Measurements from ENCODE around the gene JOSD1.
A peak's percentile ranks its signal among the peaks of the same experiment; 100 is the strongest.

Gene JOSD1

DNA sequence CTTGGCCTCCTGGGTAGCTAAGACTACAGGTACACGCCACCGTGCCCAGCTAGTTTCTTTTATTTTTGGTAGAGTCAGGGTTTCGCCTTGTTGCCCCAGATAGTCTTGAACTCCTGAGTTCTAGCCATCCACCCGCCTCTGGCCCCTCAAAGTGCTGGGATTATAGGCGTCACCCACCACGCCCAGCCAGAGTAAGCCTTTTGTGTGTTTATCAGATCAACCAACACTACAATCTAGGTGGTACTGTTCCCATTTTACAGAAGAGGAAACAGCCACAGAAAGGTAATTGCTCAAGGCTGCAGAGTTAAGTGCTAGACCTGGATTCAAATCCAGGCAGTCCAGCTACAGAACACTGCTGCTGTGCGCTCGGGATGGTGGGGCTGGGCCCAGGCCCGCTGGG, 15.8 kb downstream of the JOSD1 start:
- DNase-seq (ENCODE audit: low spot score): no peak
- TF ChIP-seq, protein P1, sequence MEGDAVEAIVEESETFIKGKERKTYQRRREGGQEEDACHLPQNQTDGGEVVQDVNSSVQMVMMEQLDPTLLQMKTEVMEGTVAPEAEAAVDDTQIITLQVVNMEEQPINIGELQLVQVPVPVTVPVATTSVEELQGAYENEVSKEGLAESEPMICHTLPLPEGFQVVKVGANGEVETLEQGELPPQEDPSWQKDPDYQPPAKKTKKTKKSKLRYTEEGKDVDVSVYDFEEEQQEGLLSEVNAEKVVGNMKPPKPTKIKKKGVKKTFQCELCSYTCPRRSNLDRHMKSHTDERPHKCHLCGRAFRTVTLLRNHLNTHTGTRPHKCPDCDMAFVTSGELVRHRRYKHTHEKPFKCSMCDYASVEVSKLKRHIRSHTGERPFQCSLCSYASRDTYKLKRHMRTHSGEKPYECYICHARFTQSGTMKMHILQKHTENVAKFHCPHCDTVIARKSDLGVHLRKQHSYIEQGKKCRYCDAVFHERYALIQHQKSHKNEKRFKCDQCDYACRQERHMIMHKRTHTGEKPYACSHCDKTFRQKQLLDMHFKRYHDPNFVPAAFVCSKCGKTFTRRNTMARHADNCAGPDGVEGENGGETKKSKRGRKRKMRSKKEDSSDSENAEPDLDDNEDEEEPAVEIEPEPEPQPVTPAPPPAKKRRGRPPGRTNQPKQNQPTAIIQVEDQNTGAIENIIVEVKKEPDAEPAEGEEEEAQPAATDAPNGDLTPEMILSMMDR (IDR thresholded peaks at IDR 0.05; ENCODE audit: extremely low read depth, missing control alignments): no peak

DNA sequence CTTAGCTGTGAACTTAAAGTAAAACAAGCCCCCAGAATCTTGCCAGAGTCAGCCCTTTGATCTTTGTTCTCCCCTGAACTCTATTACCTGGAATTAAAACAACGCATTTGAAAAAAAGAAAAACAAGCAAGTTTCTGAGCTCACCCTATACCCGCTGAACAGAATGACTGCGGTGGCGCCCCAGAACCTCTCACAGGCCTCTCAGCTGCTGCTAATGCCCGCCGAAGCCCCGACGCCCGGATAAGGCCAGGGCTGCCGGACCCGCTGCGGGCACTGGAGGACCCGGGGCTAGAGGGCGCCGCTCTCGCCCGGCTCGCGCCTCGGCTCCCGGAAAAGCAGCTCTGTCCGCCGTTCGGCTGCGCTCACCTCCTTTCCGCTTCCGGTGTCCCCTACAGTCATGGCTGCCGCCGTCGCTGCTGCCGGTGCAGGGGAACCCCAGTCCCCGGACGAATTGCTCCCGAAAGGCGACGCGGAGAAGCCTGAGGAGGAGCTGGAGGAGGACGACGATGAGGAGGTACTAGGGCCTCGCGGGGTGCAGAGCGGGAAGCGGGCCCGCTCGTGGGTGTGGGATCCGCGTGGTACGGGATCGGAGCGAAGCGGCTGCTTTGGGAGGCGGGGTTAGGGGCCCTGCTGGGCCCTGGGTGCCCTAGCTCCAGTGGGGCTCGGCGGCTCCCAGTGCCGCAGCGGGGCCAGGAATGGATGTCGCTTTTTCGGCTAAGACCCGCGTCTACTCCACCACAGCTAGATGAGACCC, 19.0 kb downstream of the JOSD1 start, which contains the start of gene TOMM22:
TSS of gene TOMM22 (plus strand) at position 376 of the 754 bp plus-strand sequence. CDS start at position 398, 22 bp downstream.
- TF ChIP-seq, protein P1 (IDR thresholded peaks at IDR 0.05; ENCODE audit: extremely low read depth, missing control alignments): peak; percentile 94
- peak; percentile 95 for DNase-seq (ENCODE audit: low spot score)

DNA sequence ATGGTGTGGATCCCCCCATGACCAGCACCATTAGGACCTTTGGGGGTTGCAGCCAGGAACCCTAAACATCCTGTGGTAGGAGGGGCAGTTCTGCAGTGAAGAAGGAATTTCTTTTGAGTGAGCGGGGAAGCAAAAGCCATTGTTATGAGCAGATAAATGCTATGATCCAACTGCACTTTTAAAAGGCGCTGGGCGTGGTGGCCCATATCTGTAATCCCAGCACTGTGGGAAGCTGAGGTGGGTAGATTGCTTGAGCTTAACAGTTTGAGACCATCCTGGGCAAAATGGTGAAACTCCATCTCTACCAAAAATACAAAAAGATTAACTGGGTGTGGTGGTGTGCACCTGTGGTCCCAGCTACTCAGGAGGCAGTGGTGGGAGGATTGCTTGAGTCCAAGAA, 24.9 kb downstream of the JOSD1 start:
- no peak for DNase-seq (ENCODE audit: low spot score)
- TF ChIP-seq, protein P1 (IDR thresholded peaks at IDR 0.05; ENCODE audit: extremely low read depth, missing control alignments): no peak

DNA sequence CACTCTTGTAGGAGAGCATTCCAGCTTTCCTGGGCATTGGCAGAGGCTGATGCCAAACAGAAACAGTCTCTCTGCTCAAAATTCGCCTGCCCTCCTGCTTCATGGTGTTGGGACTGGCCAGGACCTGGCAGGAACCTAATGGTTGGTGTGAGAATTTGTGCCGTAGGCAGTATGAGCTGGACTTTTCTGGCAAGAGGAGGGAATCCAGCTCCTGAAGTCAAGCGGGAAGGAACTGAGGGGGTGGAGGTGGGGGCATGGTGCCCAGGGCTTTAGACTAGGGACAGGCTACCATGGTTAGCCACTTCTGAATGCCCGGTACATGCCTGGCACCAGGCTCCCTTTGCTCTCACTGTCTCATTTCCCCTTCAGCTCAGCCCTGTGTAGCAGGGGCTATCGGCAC, 25.9 kb downstream of the JOSD1 start:
- no peak for DNase-seq (ENCODE audit: low spot score)
- TF ChIP-seq, protein P1 (IDR thresholded peaks at IDR 0.05; ENCODE audit: extremely low read depth, missing control alignments): no peak

DNA sequence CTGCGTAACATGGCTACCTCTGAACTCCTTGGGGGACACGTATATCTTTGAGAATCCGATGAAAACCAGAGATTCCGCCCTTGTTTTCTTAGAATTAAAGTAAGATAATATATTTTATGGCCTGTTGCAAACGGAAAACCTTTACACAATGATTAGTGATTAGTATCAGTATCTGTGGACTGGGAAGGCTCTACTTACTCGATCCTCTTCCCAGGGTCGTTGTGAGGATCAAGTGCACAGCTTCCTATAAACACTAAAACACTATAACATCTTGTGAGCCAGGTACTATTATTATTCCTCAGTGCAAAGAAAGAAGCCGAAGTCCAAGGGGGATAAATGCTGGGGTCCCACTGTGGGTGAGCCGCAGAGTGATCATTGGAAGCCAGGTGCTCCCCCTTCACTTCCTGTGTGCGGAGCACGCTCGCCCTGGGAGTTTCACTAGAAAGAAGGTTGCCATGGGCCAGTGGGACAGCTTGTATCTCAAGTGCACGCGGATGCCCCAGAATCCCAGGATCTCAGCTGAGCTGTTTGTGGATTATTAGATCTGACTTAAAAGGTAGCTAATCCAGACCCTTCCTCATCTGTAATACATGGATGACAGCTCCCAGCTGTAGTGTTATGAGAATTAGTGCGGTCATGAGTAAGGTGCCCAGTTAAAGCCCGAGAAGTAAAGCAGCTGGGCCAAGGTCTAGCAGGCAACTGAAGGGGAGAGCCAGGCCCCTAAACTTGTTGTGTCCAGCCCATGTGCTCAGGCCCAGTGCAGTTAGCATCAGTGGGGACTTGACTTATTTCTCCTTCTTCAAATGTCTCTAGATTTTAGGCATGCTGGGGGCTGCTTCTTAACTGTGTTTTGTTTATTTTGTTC, 43.5 kb downstream of the JOSD1 start:
- DNase-seq (ENCODE audit: low spot score): peak; percentile 61

DNA sequence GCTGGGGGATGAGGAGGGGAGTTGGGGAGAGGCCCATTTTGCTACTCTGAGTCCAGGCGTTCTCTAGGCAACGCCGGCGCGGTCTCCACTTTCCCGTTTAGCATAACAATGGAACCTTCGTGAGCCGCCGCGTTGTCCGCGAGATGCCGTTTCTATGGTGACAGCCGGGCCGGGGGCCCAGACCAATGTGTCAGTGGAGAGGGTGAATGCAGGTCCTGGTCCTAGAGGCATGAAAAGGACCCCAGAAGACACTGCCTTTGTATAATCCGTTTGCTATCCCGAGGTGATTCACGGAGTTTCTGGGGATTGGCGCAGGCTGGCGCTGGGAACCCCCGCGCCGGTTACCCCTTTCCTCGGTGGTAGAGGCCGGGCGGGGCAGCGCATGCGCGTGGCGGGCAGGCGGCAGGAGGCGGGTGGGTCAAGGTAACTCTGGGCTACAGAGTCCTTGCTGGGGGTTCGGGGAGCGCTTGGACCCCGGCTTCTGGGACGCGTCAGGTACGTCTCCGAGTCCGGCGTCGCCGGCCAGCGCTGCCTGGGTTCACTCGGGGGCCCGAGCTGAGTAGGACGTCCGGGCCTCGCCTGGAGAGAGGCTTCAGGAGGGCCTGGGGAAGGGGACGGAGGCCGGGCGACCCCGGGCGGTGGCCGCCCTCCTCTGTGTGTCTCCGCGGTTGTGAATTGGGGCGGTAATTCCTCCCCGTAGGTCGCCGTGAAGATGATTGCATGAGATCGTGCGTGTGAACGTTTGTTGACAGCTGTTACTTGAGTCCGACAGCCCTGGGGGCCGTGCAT, 44.3 kb downstream of the JOSD1 start, which contains the start of the genes CBY1 and FAM227A:
TSS of gene CBY1 (plus strand) at position 383 of the 789 bp plus-strand sequence. CDS start 11,417 bp downstream, outside the sequence.
TSS of gene FAM227A (minus strand) at position 137 of the 789 bp plus-strand sequence. CDS start 6,224 bp downstream, outside the sequence.
- TF ChIP-seq, protein P1 (IDR thresholded peaks at IDR 0.05; ENCODE audit: extremely low read depth, missing control alignments): no peak
- peak; percentile 95 for DNase-seq (ENCODE audit: low spot score)

More for the DNA sequence above, 43.5 kb downstream of the JOSD1 start:
- TF ChIP-seq, protein P1 (IDR thresholded peaks at IDR 0.05; ENCODE audit: extremely low read depth, missing control alignments): no peak
